Heart right ventricle (tissue), 12 donors: ENCODE data around the gene UTF1. TPM values are rescaled to one million over a fixed set of nuclear protein-coding genes. Genes with fewer than 3 reads are reported as not detected.

ENCODE experiments used
- microRNA-seq, 2 donors: library from miRNA; unstranded; fragments of <30 nt; microRNA quantifications; one replicate each; pipeline ENCODE4 v1.2.0, GENCODE V29; 2021
- polyA plus RNA-seq, 2 donors: library from polyadenylated mRNA; stranded (reverse); fragments of 200-250 nt; gene quantifications; one replicate each; pipeline ENCODE4 v1.2.3, GENCODE V29; 2013
- total RNA-seq, 10 donors: library from RNA; stranded (reverse); fragmentation: NEBNext Ultra II Directional in 3 of 10; extraction: Animal tissue kit (Norgen Biotek cat#: 25700) in 3 of 10; gene quantifications; one replicate each; pipeline versions ENCODE4 v1.2.1 to v1.2.4, GENCODE V29; 2021 to 2023
- donor health status: ischemic (EF 13 %, LVEDD 7.1; RV severe dilation, severe dysfunction).
- donor health status: healthy with polysubstance abuse.
- donor health status: DM: no; HTN: yes; CAD: no.
- donor health status: DM: no; HTN: no; CAD: no.
- donor health status: ischemic (EF 25% LVEDD 6.9; RV normal size, moderate dysfunction).
- donor health status: ischemic (EF 25% LVEDD 5.7; RV mildly dilated, moderate dysfunction).
- donor health status: healthy.
- donor health status: nonischemic (EF 11% LVEDD 7.7; RV severe dilation, severe dysfunction).
- donor health status: DM: yes; HTN: yes; CAD: no.
- donor health status: PGD.
- donor health status: ischemic (EF 29% LVEDD 5.4; RV normal size, mild dysfunction).
- donor health status: nonischemic (EF 23%, LVEDD 6.1; RV moderate dilation, normal function).

UTF1 gene
- total and polyA plus RNA-seq, 12 donors = not detected

Small RNA genes lying within 50 kb of the gene (microRNA-seq; reads per million reads assigned to microRNA genes)
- gene MIR202 = 2.0 to 3.0 reads per million in 2 donors

Other genes with a start within 250 kb of the UTF1 start
- under 1 TPM in 5 of 10 donors, not detected in 5; 0.09 to 0.21 (median 0.11) TPM for gene ADGRA1, start 142.3 kb upstream of the UTF1 start, total RNA-seq
- under 1 TPM in 1 of 2 donors, not detected in 1; under 0.01 TPM for gene ADGRA1, start 142.3 kb upstream of the UTF1 start, polyA plus RNA-seq
- under 1 TPM in 8 of 10 donors, not detected in 2; 0.04 to 0.88 (median 0.20) TPM for gene KNDC1, start 70.0 kb upstream of the UTF1 start, total RNA-seq
- under 1 TPM in 1 of 2 donors, not detected in 1; 0.07 TPM for gene KNDC1, start 70.0 kb upstream of the UTF1 start, polyA plus RNA-seq
- 1 to 10 TPM in 1 of 10 donors, under 1 TPM in 8, not detected in 1; 0.19 to 1.5 (median 0.42) TPM for gene VENTX, start 7.6 kb downstream of the UTF1 start, total RNA-seq
- gene VENTX, start 7.6 kb downstream of the UTF1 start, polyA plus RNA-seq = 1 to 10 TPM in 1 of 2 donors, under 1 TPM in 1; 0.83 to 1.3 TPM
- gene ADAM8, start 46.7 kb downstream of the UTF1 start, total RNA-seq = 1 to 10 TPM; 1.1 to 6.5 (median 1.7) TPM
- gene ADAM8, start 46.7 kb downstream of the UTF1 start, polyA plus RNA-seq = 1 to 10 TPM in 1 of 2 donors, under 1 TPM in 1; 0.88 to 1.4 TPM
- gene TUBGCP2, start 78.7 kb downstream of the UTF1 start, total RNA-seq = 10 to 100 TPM; 31.5 to 48.3 (median 36.9) TPM
- 10 to 100 TPM; 37.5 to 77.6 TPM for gene TUBGCP2, start 78.7 kb downstream of the UTF1 start, polyA plus RNA-seq
- gene ZNF511, start 78.7 kb downstream of the UTF1 start, total RNA-seq = 10 to 100 TPM; 30.6 to 54.6 (median 43.5) TPM
- 100 to 1,000 TPM in 1 of 2 donors, 10 to 100 TPM in 1; 38.7 to 129 TPM for gene ZNF511, start 78.7 kb downstream of the UTF1 start, polyA plus RNA-seq
- gene CALY, start 106.7 kb downstream of the UTF1 start, total RNA-seq = under 1 TPM in 1 of 10 donors, not detected in 9; 0.77 TPM
- gene CALY, start 106.7 kb downstream of the UTF1 start, polyA plus RNA-seq = under 1 TPM in 1 of 2 donors, not detected in 1; 0.09 TPM
- gene PRAP1, start 117.2 kb downstream of the UTF1 start, total RNA-seq = not detected
- not detected for gene PRAP1, start 117.2 kb downstream of the UTF1 start, polyA plus RNA-seq
- gene FUOM, start 127.8 kb downstream of the UTF1 start, total RNA-seq = 10 to 100 TPM in 2 of 10 donors, 1 to 10 TPM in 8; 2.0 to 13.5 (median 5.1) TPM
- 10 to 100 TPM; 16.5 to 17.0 TPM for gene FUOM, start 127.8 kb downstream of the UTF1 start, polyA plus RNA-seq
- 100 to 1,000 TPM; 180 to 275 (median 225) TPM for gene ECHS1, start 143.1 kb downstream of the UTF1 start, total RNA-seq
- gene ECHS1, start 143.1 kb downstream of the UTF1 start, polyA plus RNA-seq = 100 to 1,000 TPM; 117 to 124 TPM
- 1 to 10 TPM; 1.5 to 4.4 (median 2.5) TPM for gene PAOX, start 149.0 kb downstream of the UTF1 start, total RNA-seq
- gene PAOX, start 149.0 kb downstream of the UTF1 start, polyA plus RNA-seq = 1 to 10 TPM; 3.8 to 4.1 TPM
- gene MTG1, start 163.9 kb downstream of the UTF1 start, total RNA-seq = 10 to 100 TPM; 17.4 to 28.0 (median 22.1) TPM
- gene MTG1, start 163.9 kb downstream of the UTF1 start, polyA plus RNA-seq = 10 to 100 TPM; 34.2 to 36.2 TPM
- gene SPRN, start 194.4 kb downstream of the UTF1 start, total RNA-seq = under 1 TPM in 1 of 10 donors, not detected in 9; 0.09 TPM
- gene SPRN, start 194.4 kb downstream of the UTF1 start, polyA plus RNA-seq = under 1 TPM; 0.07 to 0.22 TPM
- gene SCART1, start 223.7 kb downstream of the UTF1 start, total RNA-seq = 1 to 10 TPM in 1 of 10 donors, under 1 TPM in 9; 0.15 to 1.5 (median 0.58) TPM
- under 1 TPM; 0.17 to 0.66 TPM for gene SCART1, start 223.7 kb downstream of the UTF1 start, polyA plus RNA-seq